HepG2 (cell line): ENCODE data around the gene GRM1. TPM values are rescaled to one million over a fixed set of nuclear protein-coding genes. Genes with fewer than 3 reads are reported as not detected.

Experiments
- ATAC-seq: fragments of 200-7000 bp; cut with Tn5 transposase; 3 replicates; pipeline ENCODE4 v1.9.1; 2020; ENCODE audit warnings: mild to moderate bottlenecking, moderate library complexity
- BruUV-seq: library from RNA; stranded (reverse); fragments of 400-500 nt; replicated peaks from 2 replicates; lab custom pipeline; 2021; lab: Mats Ljungman, UMichigan
- CTCF ChIA-PET: fragments of 300-600 bp; formaldehyde crosslinking; extraction: SDS; loops from one replicate; lab custom pipeline; 2021; ENCODE audit warnings: low total read pairs, inconsistent platforms, low intra/inter-chr PET ratio; lab: Yijun Ruan, JAX
- POLR2A ChIA-PET: fragments of 350-600 bp; sonication (Branson Sonifier 250); formaldehyde crosslinking; loops from one replicate; lab custom pipeline; 2020; ENCODE audit warnings: antibody characterized with exemption, inconsistent platforms; lab: Yijun Ruan, JAX
- DNase-seq: peaks from one replicate; pipeline ENCODE4 v3.0.0-alpha.2; 2015; ENCODE audit warnings: low spot score
- FAIRE-seq: peaks from 3 replicates; lab custom pipeline; 2011; peaks lifted over from hg19 to GRCh38; lab: Jason Lieb, UNC
- H2AFZ ChIP-seq: one replicate; pipeline ENCODE4 v1.6.1; 2011; ENCODE audit warnings: low read length, inconsistent platforms
- H3K27ac ChIP-seq: fragments of 300-600 bp; 3 replicates; pipeline ENCODE4 v1.8.0; 2011; ENCODE audit warnings: mixed run types, mild to moderate bottlenecking, mixed read lengths, low read length, inconsistent platforms; ENCODE audit not compliant: insufficient read depth; ENCODE audit errors: extremely low read length
- H3K27me3 ChIP-seq, 2 experiments: fragments of 200-600 bp in 1 of 2; 2 replicates in 1 of 2; 3 replicates in 1 of 2; pipeline versions ENCODE4 v1.6.0 to v1.8.0; 2011; ENCODE audit warnings: low read length in 2 of 2, mild to moderate bottlenecking in 2 of 2, moderate library complexity in 2 of 2, inconsistent platforms in 1 of 2; ENCODE audit not compliant: insufficient read depth in 2 of 2, control insufficient read depth in 1 of 2
- H3K36me3 ChIP-seq, 2 experiments: fragments of 200-600 bp in 1 of 2; replicated peaks in 1 of 2; 2 replicates in 1 of 2; 3 replicates in 1 of 2; pipeline versions ENCODE4 v1.5.1 to v1.8.0; 2011; ENCODE audit warnings: low read length in 2 of 2, inconsistent platforms in 1 of 2; ENCODE audit not compliant: insufficient read depth in 2 of 2, control insufficient read depth in 1 of 2
- H3K4me1 ChIP-seq: 2 replicates; pipeline ENCODE4 v1.5.1; 2012; ENCODE audit warnings: low read length, inconsistent platforms; ENCODE audit not compliant: insufficient read depth
- H3K4me2 ChIP-seq: 2 replicates; pipeline ENCODE4 v1.6.0; 2011; ENCODE audit warnings: low read depth, low read length, inconsistent platforms
- H3K4me3 ChIP-seq, 3 experiments: fragments of 200-600 bp in 1 of 3; sonication (generic), shearing (Covaris generic) in 1 of 3; replicated peaks in 1 of 3; 2 replicates each; pipeline ENCODE4 v1.5.1; 2011 to 2016; ENCODE audit warnings: low read length in 3 of 3, inconsistent platforms in 2 of 3, low read depth in 2 of 3, mild to moderate bottlenecking in 2 of 3, control low read depth in 1 of 3, mixed read lengths in 1 of 3; ENCODE audit not compliant: insufficient read depth in 1 of 3
- H3K79me2 ChIP-seq: one replicate; pipeline ENCODE4 v1.6.1; 2011; ENCODE audit warnings: low read length, inconsistent platforms; ENCODE audit not compliant: insufficient read depth
- H3K9ac ChIP-seq: 2 replicates; pipeline ENCODE4 v1.6.0; 2011; ENCODE audit warnings: mild to moderate bottlenecking, low read depth, low read length, inconsistent platforms; ENCODE audit not compliant: insufficient read depth
- H3K9me3 ChIP-seq: 2 replicates; pipeline ENCODE4 v1.5.1; 2012; ENCODE audit warnings: mild to moderate bottlenecking, low read length
- H4K20me1 ChIP-seq: 2 replicates; pipeline ENCODE4 v1.6.0; 2011; ENCODE audit warnings: inconsistent platforms, mild to moderate bottlenecking, low read length, moderate library complexity; ENCODE audit not compliant: insufficient read depth
- TBX2 ChIP-seq: sonication (generic); formaldehyde crosslinking; IDR thresholded peaks from 2 replicates; pipeline ENCODE4 v1.5.0; 2020; ENCODE audit warnings: missing genetic modification reagents, mild to moderate bottlenecking, borderline replicate concordance
- in situ Hi-C: cut with HindIII; loops from 2 replicates; pipeline ENCODE4 v1.10.0; 2017; ENCODE audit warnings: low pct_unique_long_range_greater_than_20kb; ENCODE audit not compliant: extremely low pct_ligation_motif_present
- intact Hi-C: fragments of 100-400 bp; cut with micrococcal nuclease; formaldehyde crosslinking; loops from one replicate; pipeline ENCODE4 v1.10.0; 2022; ENCODE audit not compliant: unreplicated experiment
- polyA plus RNA-seq, 8 experiments: library from polyadenylated mRNA; depleted of rRNA in 3 of 8; stranded (reverse) in 7 of 8; unstranded in 1 of 8; fragments of >200 nt; fragmentation: Illumina TruSeq in 4 of 8; extraction: Trizol in 4 of 8; gene quantifications; 2 replicates each; pipeline versions ENCODE4 v1.2.1 to v1.2.3, GENCODE V29; 2011 to 2016; ENCODE audit warnings: low read depth in 4 of 8, missing spikeins in 1 of 8, mixed read lengths in 1 of 8; ENCODE audit not compliant: insufficient read depth in 1 of 8
- total RNA-seq, 5 experiments: library from RNA; depleted of rRNA; stranded (reverse); fragments of >200 nt; fragmentation: Illumina TruSeq; extraction: Trizol; gene quantifications; 2 replicates each; pipeline ENCODE4 v1.2.3, GENCODE V29; 2016; ENCODE audit warnings: low read depth in 1 of 5
- TF ChIP-seq, protein P1 (sequence below): IDR thresholded peaks from 2 replicates; pipeline ENCODE4 v1.6.1; 2016; ENCODE audit warnings: low read depth, missing genetic modification reagents, missing compliant biosample characterization

The GRM1 gene
- total and polyA plus RNA-seq, 2 of the 13 experiments (the other 11 are each of a cell fraction or from before 2014, with no cell fraction given): 0.09 TPM; not detected in 1

DNA sequence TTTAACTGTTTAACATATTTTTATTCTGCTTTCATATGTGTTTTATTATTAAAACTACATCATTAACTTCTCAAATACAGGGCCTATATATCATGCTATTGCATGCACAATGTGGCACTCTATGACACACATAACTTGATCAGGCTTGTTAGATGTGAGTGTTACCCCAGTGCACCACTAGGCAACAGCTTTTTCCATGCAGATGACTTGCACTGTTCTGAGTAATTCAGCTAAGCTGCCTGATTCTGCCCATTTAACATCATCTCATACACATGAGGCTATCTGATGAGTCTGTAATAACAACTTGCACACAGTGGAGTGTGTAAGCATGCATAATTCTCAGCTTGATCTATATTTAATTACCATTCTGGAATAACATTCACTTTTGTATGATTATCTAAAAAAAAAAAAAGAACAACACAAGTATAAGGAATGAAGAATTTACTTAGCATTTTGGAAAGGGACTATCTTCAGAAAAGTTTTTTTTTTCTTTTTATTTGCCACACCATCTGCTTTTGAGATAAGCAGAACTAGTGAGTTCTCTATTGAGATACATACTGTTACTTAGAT is 83.1 kb downstream of the GRM1 start:
- intact Hi-C loops: no loop called here
- POLR2A ChIA-PET: no interaction called here

More for the DNA sequence above, 83.1 kb downstream of the GRM1 start:
- Histone ChIP-seq H2AFZ (no peak overlapping the region), H3K79me2 (no peaks in the 10 kb centered on the region), H3K4me3 (no peak overlapping the region), H3K4me2 (no peak overlapping the region), H3K36me3 (no peaks in the 10 kb centered on the region), H3K4me1 (no peaks in the 10 kb centered on the region), H3K9me3 (peaks cover 4% of the 10 kb centered on the region; the same call in 1 of the 2 replicates), H3K9ac (no peak overlapping the region), H3K27ac (no peak overlapping the region), H3K27me3 (no peaks in the 10 kb centered on the region), H4K20me1 (no peaks in the 10 kb centered on the region)
- BruUV-seq: no TSS peak
- in situ Hi-C loops: no loop called here
- DNase-seq (no peak), FAIRE-seq (no peak), ATAC-seq (no peak)
- CTCF ChIA-PET: no interaction called here
- no peak for TF ChIP-seq TBX2
- TF ChIP-seq, protein P1, sequence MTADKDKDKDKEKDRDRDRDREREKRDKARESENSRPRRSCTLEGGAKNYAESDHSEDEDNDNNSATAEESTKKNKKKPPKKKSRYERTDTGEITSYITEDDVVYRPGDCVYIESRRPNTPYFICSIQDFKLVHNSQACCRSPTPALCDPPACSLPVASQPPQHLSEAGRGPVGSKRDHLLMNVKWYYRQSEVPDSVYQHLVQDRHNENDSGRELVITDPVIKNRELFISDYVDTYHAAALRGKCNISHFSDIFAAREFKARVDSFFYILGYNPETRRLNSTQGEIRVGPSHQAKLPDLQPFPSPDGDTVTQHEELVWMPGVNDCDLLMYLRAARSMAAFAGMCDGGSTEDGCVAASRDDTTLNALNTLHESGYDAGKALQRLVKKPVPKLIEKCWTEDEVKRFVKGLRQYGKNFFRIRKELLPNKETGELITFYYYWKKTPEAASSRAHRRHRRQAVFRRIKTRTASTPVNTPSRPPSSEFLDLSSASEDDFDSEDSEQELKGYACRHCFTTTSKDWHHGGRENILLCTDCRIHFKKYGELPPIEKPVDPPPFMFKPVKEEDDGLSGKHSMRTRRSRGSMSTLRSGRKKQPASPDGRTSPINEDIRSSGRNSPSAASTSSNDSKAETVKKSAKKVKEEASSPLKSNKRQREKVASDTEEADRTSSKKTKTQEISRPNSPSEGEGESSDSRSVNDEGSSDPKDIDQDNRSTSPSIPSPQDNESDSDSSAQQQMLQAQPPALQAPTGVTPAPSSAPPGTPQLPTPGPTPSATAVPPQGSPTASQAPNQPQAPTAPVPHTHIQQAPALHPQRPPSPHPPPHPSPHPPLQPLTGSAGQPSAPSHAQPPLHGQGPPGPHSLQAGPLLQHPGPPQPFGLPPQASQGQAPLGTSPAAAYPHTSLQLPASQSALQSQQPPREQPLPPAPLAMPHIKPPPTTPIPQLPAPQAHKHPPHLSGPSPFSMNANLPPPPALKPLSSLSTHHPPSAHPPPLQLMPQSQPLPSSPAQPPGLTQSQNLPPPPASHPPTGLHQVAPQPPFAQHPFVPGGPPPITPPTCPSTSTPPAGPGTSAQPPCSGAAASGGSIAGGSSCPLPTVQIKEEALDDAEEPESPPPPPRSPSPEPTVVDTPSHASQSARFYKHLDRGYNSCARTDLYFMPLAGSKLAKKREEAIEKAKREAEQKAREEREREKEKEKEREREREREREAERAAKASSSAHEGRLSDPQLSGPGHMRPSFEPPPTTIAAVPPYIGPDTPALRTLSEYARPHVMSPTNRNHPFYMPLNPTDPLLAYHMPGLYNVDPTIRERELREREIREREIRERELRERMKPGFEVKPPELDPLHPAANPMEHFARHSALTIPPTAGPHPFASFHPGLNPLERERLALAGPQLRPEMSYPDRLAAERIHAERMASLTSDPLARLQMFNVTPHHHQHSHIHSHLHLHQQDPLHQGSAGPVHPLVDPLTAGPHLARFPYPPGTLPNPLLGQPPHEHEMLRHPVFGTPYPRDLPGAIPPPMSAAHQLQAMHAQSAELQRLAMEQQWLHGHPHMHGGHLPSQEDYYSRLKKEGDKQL (CRISPR knock-in tag): no peak
